Measurements from ENCODE around the gene MICAL2. TPM values are rescaled to one million over a fixed set of nuclear protein-coding genes. Genes with fewer than 3 reads are reported as not detected.

MICAL2 gene
- total RNA-seq, 1 experiment from 2014 or later = 247 TPM

- intact Hi-C loops (cut with micrococcal nuclease; ENCODE audit: unreplicated experiment) = loop anchor here (1.0 to 5.0 kb wide), 5 partner anchors 11 to 56 kb away; no protein-coding TSS in a partner anchor
- CTCF ChIA-PET = interaction anchor here (0.8 to 2.5 kb wide), 6 partner anchors 14 to 111 kb away, joined by 3 to 10 read pairs (median 4); no protein-coding TSS in a partner anchor
- H3K27me3 ChIP-seq (replicated peaks; ENCODE audit: control insufficient read depth, insufficient read depth, low read length) = no peaks in the 10 kb centered on the region
- Mint-ChIP-seq H3K27me3 (ENCODE audit: insufficient read depth, unreplicated experiment) (no peaks in the 10 kb centered on the region), H3K4me1 (ENCODE audit: low read depth, unreplicated experiment) (peaks cover 39% of the 10 kb centered on the region), H3K27ac (ENCODE audit: unreplicated experiment) (peak overlapping the region; percentile 94), H3K4me3 (ENCODE audit: unreplicated experiment) (peak overlapping the region; percentile 65), H3K9me3 (ENCODE audit: unreplicated experiment) (no peaks in the 10 kb centered on the region), H3K36me3 (ENCODE audit: insufficient read depth, unreplicated experiment) (peaks cover 48% of the 10 kb centered on the region)
- no peak for TF ChIP-seq CTCF (IDR thresholded peaks at IDR 0.05; ENCODE audit: insufficient read depth in 1 of 2, low read depth in 1 of 2, low read length in 1 of 2, severe bottlenecking in 1 of 2, unreplicated experiment in 1 of 2)
- peak; percentile 81 to 87 for DNase-seq
- H3K36me3 ChIP-seq (ENCODE audit: control insufficient read depth, insufficient read depth, low read length) = no peaks in the 10 kb centered on the region; the same call in 1 of the 2 replicates
- no peaks in the 10 kb centered on the region for H3K9me3 ChIP-seq
- H3K4me3 ChIP-seq (ENCODE audit: low read depth, low read length) = no peak overlapping the region
- BruUV-seq (replicated peaks) = no TSS peak
- POLR2A ChIA-PET = interaction anchor here (0.5 to 1.7 kb wide), 4 partner anchors 10 to 23 kb away, joined by 3 to 9 read pairs (median 4); no protein-coding TSS in a partner anchor
- H3K4me1 ChIP-seq = peaks cover 90% of the 10 kb centered on the region
Measured at GRCh38 chr11:12177739-12178338, 67.4 kb downstream of the MICAL2 start.

- CTCF ChIA-PET = interaction anchor here (1.4 to 2.5 kb wide), 2 partner anchors 20 to 22 kb away, joined by 5 to 10 read pairs; no protein-coding TSS in a partner anchor
- intact Hi-C loops (cut with micrococcal nuclease; ENCODE audit: unreplicated experiment) = loop anchor here (5.0 kb wide), 1 partner anchor 57 kb away; no protein-coding TSS in a partner anchor
- Mint-ChIP-seq H3K36me3 (ENCODE audit: insufficient read depth, unreplicated experiment) (peaks cover 56% of the 10 kb centered on the region), H3K4me3 (ENCODE audit: unreplicated experiment) (peak overlapping the region; percentile 65), H3K27me3 (ENCODE audit: insufficient read depth, unreplicated experiment) (no peaks in the 10 kb centered on the region), H3K27ac (ENCODE audit: unreplicated experiment) (peak overlapping the region; percentile 94), H3K4me1 (ENCODE audit: low read depth, unreplicated experiment) (peaks cover 39% of the 10 kb centered on the region), H3K9me3 (ENCODE audit: unreplicated experiment) (no peaks in the 10 kb centered on the region)
- no TSS peak for BruUV-seq (replicated peaks)
- TF ChIP-seq CTCF (IDR thresholded peaks at IDR 0.05; ENCODE audit: insufficient read depth in 1 of 2, low read depth in 1 of 2, low read length in 1 of 2, severe bottlenecking in 1 of 2, unreplicated experiment in 1 of 2) = no peak
- Histone ChIP-seq H3K4me3 (ENCODE audit: low read depth, low read length) (no peak overlapping the region), H3K36me3 (ENCODE audit: control insufficient read depth, insufficient read depth, low read length) (no peaks in the 10 kb centered on the region; the same call in 1 of the 2 replicates), H3K9me3 (no peaks in the 10 kb centered on the region), H3K4me1 (peaks cover 92% of the 10 kb centered on the region), H3K27me3 (replicated peaks; ENCODE audit: control insufficient read depth, insufficient read depth, low read length) (no peaks in the 10 kb centered on the region)
- DNase-seq = peak; percentile 55 to 60
- POLR2A ChIA-PET = interaction anchor here (1.7 kb wide), 1 partner anchor 22 kb away, joined by 9 read pairs; no protein-coding TSS in a partner anchor
Measured at GRCh38 chr11:12179019-12179418, 68.6 kb downstream of the MICAL2 start.

GRCh38 chr11:12179531-12179930, 69.1 kb downstream of the MICAL2 start:
- H3K9me3 ChIP-seq = no peaks in the 10 kb centered on the region
- H3K4me3 Mint-ChIP-seq (ENCODE audit: unreplicated experiment) = peak overlapping the region; percentile 65
- CTCF ChIA-PET = interaction anchor here (0.6 to 2.5 kb wide), 2 partner anchors 21 to 88 kb away, joined by 3 to 10 read pairs; no protein-coding TSS in a partner anchor
- intact Hi-C loops (cut with micrococcal nuclease; ENCODE audit: unreplicated experiment) = loop anchor here (5.0 kb wide), 1 partner anchor 57 kb away; no protein-coding TSS in a partner anchor
- peaks cover 59% of the 10 kb centered on the region for H3K36me3 Mint-ChIP-seq (ENCODE audit: insufficient read depth, unreplicated experiment)
- H3K36me3 ChIP-seq (ENCODE audit: control insufficient read depth, insufficient read depth, low read length) = no peaks in the 10 kb centered on the region; the same call in 1 of the 2 replicates
- H3K4me3 ChIP-seq (ENCODE audit: low read depth, low read length) = no peak overlapping the region
- no TSS peak for BruUV-seq (replicated peaks)
- H3K27ac Mint-ChIP-seq (ENCODE audit: unreplicated experiment) = peak overlapping the region; percentile 94
- no peaks in the 10 kb centered on the region for H3K27me3 Mint-ChIP-seq (ENCODE audit: insufficient read depth, unreplicated experiment)
- no peak for TF ChIP-seq CTCF (IDR thresholded peaks at IDR 0.05; ENCODE audit: insufficient read depth in 1 of 2, low read depth in 1 of 2, low read length in 1 of 2, severe bottlenecking in 1 of 2, unreplicated experiment in 1 of 2)
- peaks cover 39% of the 10 kb centered on the region for H3K4me1 Mint-ChIP-seq (ENCODE audit: low read depth, unreplicated experiment)
- H3K27me3 ChIP-seq (replicated peaks; ENCODE audit: control insufficient read depth, insufficient read depth, low read length) = no peaks in the 10 kb centered on the region
- H3K9me3 Mint-ChIP-seq (ENCODE audit: unreplicated experiment) = no peaks in the 10 kb centered on the region
- no peak for DNase-seq
- POLR2A ChIA-PET = interaction anchor here (1.7 kb wide), 1 partner anchor 22 kb away, joined by 9 read pairs; no protein-coding TSS in a partner anchor
- peaks cover 95% of the 10 kb centered on the region for H3K4me1 ChIP-seq

Measured in Caco-2 (cell line).